Hepatocyte (in vitro differentiated cells): ENCODE measurements around the gene CFAP73.

Source experiments
- CTCF ChIP-seq: fragments of 200-600 bp; sonication (generic); IDR thresholded peaks from 2 replicates; pipeline ENCODE4 v1.5.1; 2016; ENCODE audit warnings: antibody characterized with exemption, mild to moderate bottlenecking; ENCODE audit not compliant: poor library complexity
- EZH2 ChIP-seq: fragments of 200-600 bp; sonication (generic); IDR thresholded peaks from 2 replicates; pipeline ENCODE4 v1.6.1; 2016; ENCODE audit warnings: antibody characterized with exemption, mild to moderate bottlenecking, borderline replicate concordance
- EZH2phosphoT487 ChIP-seq: fragments of 200-600 bp; sonication (generic); IDR thresholded peaks from one replicate; pipeline ENCODE4 v1.6.1; 2018; ENCODE audit warnings: antibody characterized with exemption, mild to moderate bottlenecking, low read depth, moderate library complexity; ENCODE audit not compliant: unreplicated experiment, severe bottlenecking

- TF ChIP-seq CTCF: no peak
- no peak for TF ChIP-seq EZH2phosphoT487
- no peak for TF ChIP-seq EZH2
Observed at GRCh38 chr12:113158439-113159203, 9.1 kb downstream of the CFAP73 start.
